CD14-positive monocyte (primary cell): ENCODE results near the gene LTA4H. TPM values are rescaled to one million over a fixed set of nuclear protein-coding genes. Genes with fewer than 3 reads are reported as not detected.

ENCODE experiments used
- DNase-seq, 3 donors: peaks; one replicate each; pipeline ENCODE4 v3.0.0-alpha.2; 2011 to 2022
- H2AFZ ChIP-seq: 2 replicates; pipeline ENCODE4 v1.6.0; 2012; ENCODE audit warnings: mild to moderate bottlenecking, low read depth, low read length, inconsistent platforms; ENCODE audit not compliant: insufficient read depth, poor library complexity, severe bottlenecking
- H3K27ac ChIP-seq, 2 donors: 1 replicate in 1 of 2; 2 replicates in 1 of 2; pipeline ENCODE4 v1.5.1; 2012 to 2013; ENCODE audit warnings: low read length in 2 of 2, control low read depth in 1 of 2, inconsistent platforms in 1 of 2, low read depth in 1 of 2, mild to moderate bottlenecking in 1 of 2
- H3K27me3 ChIP-seq, 2 donors: one replicate each; pipeline versions ENCODE4 v1.6.0 to v1.6.1; 2011 to 2013; ENCODE audit warnings: low read length in 2 of 2; ENCODE audit not compliant: control insufficient read depth in 2 of 2, insufficient read depth in 2 of 2
- H3K36me3 ChIP-seq, 2 donors: replicated peaks in 1 of 2; 1 replicate in 1 of 2; 2 replicates in 1 of 2; pipeline versions ENCODE4 v1.5.1 to v1.6.1; 2012 to 2013; ENCODE audit warnings: low read length in 2 of 2, control low read depth in 1 of 2, inconsistent platforms in 1 of 2, mild to moderate bottlenecking in 1 of 2; ENCODE audit not compliant: insufficient read depth in 2 of 2, control insufficient read depth in 1 of 2
- H3K4me1 ChIP-seq, 2 donors: 1 replicate in 1 of 2; 2 replicates in 1 of 2; pipeline versions ENCODE4 v1.5.1 to v1.6.1; 2012 to 2013; ENCODE audit warnings: low read length in 2 of 2, control low read depth in 1 of 2, inconsistent platforms in 1 of 2, mild to moderate bottlenecking in 1 of 2, moderate library complexity in 1 of 2; ENCODE audit not compliant: insufficient read depth in 2 of 2, control insufficient read depth in 1 of 2
- H3K4me2 ChIP-seq: replicated peaks from 2 replicates; pipeline ENCODE3; 2012; ENCODE audit warnings: low read length, moderate library complexity, mild to moderate bottlenecking; ENCODE audit not compliant: poor library complexity, severe bottlenecking; ENCODE audit errors: extremely low read depth
- H3K4me3 ChIP-seq, 3 experiments: fragments of 200-600 bp in 1 of 3; sonication (generic) in 1 of 3; replicated peaks in 1 of 3; 1 replicate in 2 of 3; 2 replicates in 1 of 3; pipeline ENCODE4 v1.5.1; 2011 to 2013; ENCODE audit warnings: low read length in 3 of 3, mild to moderate bottlenecking in 3 of 3, control low read depth in 2 of 3, low read depth in 2 of 3, inconsistent platforms in 1 of 3, moderate library complexity in 1 of 3
- H3K79me2 ChIP-seq: 2 replicates; pipeline ENCODE4 v1.6.0; 2012; ENCODE audit warnings: mild to moderate bottlenecking, control low read depth, inconsistent platforms, low read length, moderate library complexity; ENCODE audit not compliant: insufficient read depth
- H3K9ac ChIP-seq: 2 replicates; pipeline ENCODE4 v1.6.0; 2017; ENCODE audit warnings: low read length, mild to moderate bottlenecking; ENCODE audit not compliant: insufficient read depth, poor library complexity, severe bottlenecking
- H3K9me3 ChIP-seq, 2 donors: replicated peaks in 1 of 2; 1 replicate in 1 of 2; 2 replicates in 1 of 2; pipeline versions ENCODE4 v1.5.1 to v1.6.1; 2012 to 2013; ENCODE audit warnings: low read length in 2 of 2, control low read depth in 1 of 2; ENCODE audit not compliant: control insufficient read depth in 1 of 2, insufficient read depth in 1 of 2
- H4K20me1 ChIP-seq: 2 replicates; pipeline ENCODE4 v1.6.0; 2012; ENCODE audit warnings: mild to moderate bottlenecking, low read length, control low read depth, moderate library complexity; ENCODE audit not compliant: insufficient read depth
- H3K27ac Mint-ChIP-seq, 7 donors: one replicate each; pipeline ENCODE4 v1.8.0; 2020; ENCODE audit warnings: mild to moderate bottlenecking in 7 of 7, mixed read lengths in 7 of 7, moderate library complexity in 6 of 7, inconsistent platforms in 2 of 7
- H3K27me3 Mint-ChIP-seq, 3 donors: one replicate each; pipeline ENCODE4 v1.8.0; 2021 to 2022; ENCODE audit warnings: low read depth in 3 of 3, mild to moderate bottlenecking in 3 of 3, mixed read lengths in 3 of 3, moderate library complexity in 3 of 3, inconsistent platforms in 1 of 3
- H3K36me3 Mint-ChIP-seq, 2 donors: one replicate each; pipeline ENCODE4 v1.8.0; 2020; ENCODE audit warnings: mixed read lengths in 2 of 2, inconsistent platforms in 1 of 2, mild to moderate bottlenecking in 1 of 2
- H3K4me1 Mint-ChIP-seq: one replicate; pipeline ENCODE4 v1.8.0; 2020; ENCODE audit warnings: mild to moderate bottlenecking, mixed read lengths
- H3K4me3 Mint-ChIP-seq, 2 donors: one replicate each; pipeline ENCODE4 v1.8.0; 2020; ENCODE audit warnings: mild to moderate bottlenecking in 2 of 2, mixed read lengths in 2 of 2, moderate library complexity in 1 of 2
- H3K9me3 Mint-ChIP-seq, 7 donors: one replicate each; pipeline ENCODE4 v1.8.0; 2020 to 2022; ENCODE audit warnings: mixed read lengths in 7 of 7, mild to moderate bottlenecking in 6 of 7, moderate library complexity in 6 of 7, inconsistent platforms in 2 of 7
- WGBS: methylation state at CpG from one replicate; pipeline ENCODE4 v1.1.5; 2013; ENCODE audit warnings: missing lambda C conversion rate; ENCODE audit not compliant: insufficient coverage; 5-methylcytosine and 5-hydroxymethylcytosine counted together
- intact Hi-C, 2 donors: fragments of 100-400 bp; cut with micrococcal nuclease; formaldehyde crosslinking; loops; one replicate each; pipeline versions ENCODE4 v1.15.0 to v1.15.1; 2023
- polyA plus RNA-seq, 3 donors: library from polyadenylated mRNA; depleted of rRNA in 1 of 3; unstranded in 2 of 3; stranded (reverse) in 1 of 3; fragments of 300-500 nt in 2 of 3; fragments of >200 nt in 1 of 3; fragmentation: Illumina TruSeq in 2 of 3; gene quantifications; 1 replicate in 2 of 3; 2 replicates in 1 of 3; pipeline ENCODE4 v1.2.3, GENCODE V29; 2012 to 2021
- TF ChIP-seq, protein P1 (sequence below): fragments of 200-600 bp; IDR thresholded peaks from one replicate; pipeline ENCODE4 v1.8.0; 2022; ENCODE audit warnings: antibody characterized with exemption, mild to moderate bottlenecking

Gene LTA4H
- polyA plus RNA-seq, 3 donors = 278 to 963 (median 647) TPM

GRCh38 chr12:95997911-95998510 lies 37.4 kb downstream of the LTA4H start:
- Mint-ChIP-seq H3K4me3 (no peak overlapping the region), H3K4me1 (peaks cover 61% of the 10 kb centered on the region), H3K9me3 (no peaks in the 10 kb centered on the region), H3K27me3 (peaks cover 0 to 2% (median 0%) of the 10 kb centered on the region in 3 donors), H3K27ac (peak overlapping the region; percentile 85 to 96 (median 90)), H3K36me3 (peaks cover 43 to 53% of the 10 kb centered on the region in 2 donors)
- H3K4me2 ChIP-seq = no peak overlapping the region
- intact Hi-C loops = loop anchor here (5.0 to 10.0 kb wide), 3 partner anchors 63 to 141 kb away; partner anchors contain the start of gene SNRPF (in 1 of the 2)
- 73% methylated on average over 3 of the region's 5 CpGs for WGBS
- no peaks in the 10 kb centered on the region for H3K27me3 ChIP-seq
- H3K4me1 ChIP-seq = peaks cover 49 to 57% of the 10 kb centered on the region in 2 donors
- H2AFZ ChIP-seq = no peak overlapping the region
- peaks cover 51% of the 10 kb centered on the region for H3K79me2 ChIP-seq
- H3K36me3 ChIP-seq = peaks cover 38 to 49% of the 10 kb centered on the region in 2 donors
- peak overlapping the region in 1 of 2 donors; percentile 90 for H3K27ac ChIP-seq
- H3K9ac ChIP-seq = no peak overlapping the region
- no peak overlapping the region for H3K4me3 ChIP-seq
- TF ChIP-seq, protein P1, sequence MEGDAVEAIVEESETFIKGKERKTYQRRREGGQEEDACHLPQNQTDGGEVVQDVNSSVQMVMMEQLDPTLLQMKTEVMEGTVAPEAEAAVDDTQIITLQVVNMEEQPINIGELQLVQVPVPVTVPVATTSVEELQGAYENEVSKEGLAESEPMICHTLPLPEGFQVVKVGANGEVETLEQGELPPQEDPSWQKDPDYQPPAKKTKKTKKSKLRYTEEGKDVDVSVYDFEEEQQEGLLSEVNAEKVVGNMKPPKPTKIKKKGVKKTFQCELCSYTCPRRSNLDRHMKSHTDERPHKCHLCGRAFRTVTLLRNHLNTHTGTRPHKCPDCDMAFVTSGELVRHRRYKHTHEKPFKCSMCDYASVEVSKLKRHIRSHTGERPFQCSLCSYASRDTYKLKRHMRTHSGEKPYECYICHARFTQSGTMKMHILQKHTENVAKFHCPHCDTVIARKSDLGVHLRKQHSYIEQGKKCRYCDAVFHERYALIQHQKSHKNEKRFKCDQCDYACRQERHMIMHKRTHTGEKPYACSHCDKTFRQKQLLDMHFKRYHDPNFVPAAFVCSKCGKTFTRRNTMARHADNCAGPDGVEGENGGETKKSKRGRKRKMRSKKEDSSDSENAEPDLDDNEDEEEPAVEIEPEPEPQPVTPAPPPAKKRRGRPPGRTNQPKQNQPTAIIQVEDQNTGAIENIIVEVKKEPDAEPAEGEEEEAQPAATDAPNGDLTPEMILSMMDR = no peak
- no peak for DNase-seq
- H4K20me1 ChIP-seq = peaks cover 8% of the 10 kb centered on the region
- no peaks in the 10 kb centered on the region for H3K9me3 ChIP-seq

GRCh38 chr12:95997276-95997675 lies 38.1 kb downstream of the LTA4H start:
- peaks cover 38 to 49% of the 10 kb centered on the region in 2 donors for H3K36me3 ChIP-seq
- intact Hi-C loops = loop anchor here (5.0 to 10.0 kb wide), 3 partner anchors 62 to 140 kb away; partner anchors contain the start of gene SNRPF (in 1 of the 2)
- peak overlapping the region in 1 of 3 experiments; percentile 80 for H3K4me3 ChIP-seq
- no peaks in the 10 kb centered on the region for H3K9me3 Mint-ChIP-seq
- H3K4me1 Mint-ChIP-seq = peaks cover 63% of the 10 kb centered on the region
- no peak for DNase-seq
- H3K9ac ChIP-seq = no peak overlapping the region
- H3K4me1 ChIP-seq = peaks cover 49 to 57% of the 10 kb centered on the region in 2 donors
- H3K36me3 Mint-ChIP-seq = peaks cover 45 to 53% of the 10 kb centered on the region in 2 donors
- peaks cover 0 to 2% (median 0%) of the 10 kb centered on the region in 3 donors for H3K27me3 Mint-ChIP-seq
- no peak overlapping the region for H2AFZ ChIP-seq
- TF ChIP-seq, protein P1 = no peak
- H3K27me3 ChIP-seq = no peaks in the 10 kb centered on the region
- H3K79me2 ChIP-seq = peaks cover 48% of the 10 kb centered on the region
- H3K27ac ChIP-seq = peak overlapping the region in 1 of 2 donors; percentile 90
- H3K27ac Mint-ChIP-seq = peak overlapping the region; percentile 80 to 96 (median 90)
- H3K4me2 ChIP-seq = peak overlapping the region; percentile 93
- peaks cover 8% of the 10 kb centered on the region for H4K20me1 ChIP-seq
- peak overlapping the region in 1 of 2 donors; percentile 13 for H3K4me3 Mint-ChIP-seq
- 97% methylated on average over 3 of the region's 3 CpGs for WGBS
- no peaks in the 10 kb centered on the region for H3K9me3 ChIP-seq
